Upper lobe of right lung (tissue), 1 donor: ENCODE results near the gene RHBDD2. TPM values are rescaled to one million over a fixed set of nuclear protein-coding genes. Genes with fewer than 3 reads are reported as not detected.
"Not testable (repeated sequence)": the region's sequence is repeated elsewhere in the genome, so short reads cannot be mapped to it uniquely, and the experiment has no call there.

Source experiments
- ATAC-seq: fragments of 200-7000 bp; cut with Tn5 transposase; one replicate; pipeline ENCODE4 v1.9.1; 2020; ENCODE audit warnings: mild to moderate bottlenecking, moderate library complexity
- DNase-seq: peaks from one replicate; pipeline ENCODE4 v3.0.0-alpha.2; 2020
- H3K27ac ChIP-seq: fragments of 200-600 bp; one replicate; pipeline ENCODE4 v1.8.0; 2022
- H3K27me3 ChIP-seq: fragments of 200-600 bp; one replicate; pipeline ENCODE4 v1.8.0; 2022; ENCODE audit warnings: mild to moderate bottlenecking
- H3K36me3 ChIP-seq: fragments of 200-600 bp; one replicate; pipeline ENCODE4 v1.8.0; 2022
- H3K4me1 ChIP-seq: fragments of 200-600 bp; one replicate; pipeline ENCODE4 v1.8.0; 2022
- H3K4me3 ChIP-seq: fragments of 200-600 bp; one replicate; pipeline ENCODE4 v1.8.0; 2022; ENCODE audit warnings: mild to moderate bottlenecking
- H3K9me3 ChIP-seq: fragments of 200-600 bp; one replicate; pipeline ENCODE4 v1.8.0; 2022
- CTCF ChIP-seq: fragments of 200-600 bp; IDR thresholded peaks from one replicate; pipeline ENCODE4 v1.8.0; 2022; ENCODE audit warnings: antibody characterized with exemption
- intact Hi-C: fragments of 100-400 bp; cut with DNase I; formaldehyde crosslinking; loops from one replicate; pipeline ENCODE4 v1.11.0; 2022
- total RNA-seq: library from RNA; stranded (reverse); fragmentation: NEBNext Ultra II Directional; extraction: Animal tissue kit (Norgen Biotek cat#: 25700); gene quantifications from one replicate; pipeline ENCODE4 v1.2.1, GENCODE V29; 2021
- donor health status: DM: no; HTN: yes; CAD: no; lungs with severe emphysema.

The RHBDD2 gene
- total RNA-seq, 1 donor from 2014 or later: 68.6 TPM

- Histone ChIP-seq H3K4me1 (peaks cover 5% of the 10 kb centered on the region), H3K27me3 (no peaks in the 10 kb centered on the region), H3K27ac (peak overlapping the region; percentile 80), H3K4me3 (no peak overlapping the region), H3K36me3 (no peaks in the 10 kb centered on the region), H3K9me3 (no peaks in the 10 kb centered on the region)
- DNase-seq (peak; percentile 88), ATAC-seq (peak; percentile 96)
- no peak for TF ChIP-seq CTCF
- intact Hi-C loops: no loop called here
Observed at GRCh38 chr7:75905785-75906604, 27.2 kb downstream of the RHBDD2 start.

GRCh38 chr7:75906991-75907667, 28.3 kb downstream of the RHBDD2 start:
- no peaks in the 10 kb centered on the region for H3K27me3 ChIP-seq
- no peak overlapping the region for H3K27ac ChIP-seq
- H3K4me1 ChIP-seq: peaks cover 5% of the 10 kb centered on the region
- intact Hi-C loops: no loop called here
- DNase-seq: no peak
- H3K9me3 ChIP-seq: no peaks in the 10 kb centered on the region
- peak; percentile 43 for ATAC-seq
- no peak for TF ChIP-seq CTCF
- no peaks in the 10 kb centered on the region for H3K36me3 ChIP-seq
- no peak overlapping the region for H3K4me3 ChIP-seq

GRCh38 chr7:75907668-75908039, 28.8 kb downstream of the RHBDD2 start:
- H3K4me1 ChIP-seq, DNase-seq, H3K27me3 ChIP-seq, ATAC-seq, H3K36me3 ChIP-seq, H3K27ac ChIP-seq, intact Hi-C loops, H3K9me3 ChIP-seq, H3K4me3 ChIP-seq: not testable (repeated sequence)

- no peak for ATAC-seq
- Histone ChIP-seq H3K4me3 (no peak overlapping the region), H3K27me3 (no peaks in the 10 kb centered on the region), H3K36me3 (no peaks in the 10 kb centered on the region), H3K9me3 (no peaks in the 10 kb centered on the region), H3K27ac (no peak overlapping the region), H3K4me1 (peaks cover 10% of the 10 kb centered on the region)
- TF ChIP-seq CTCF: no peak
- intact Hi-C loops: no loop called here
- no peak for DNase-seq
Observed at GRCh38 chr7:75909521-75910132, 30.8 kb downstream of the RHBDD2 start.

GRCh38 chr7:75911186-75911585, 32.4 kb downstream of the RHBDD2 start:
- H3K36me3 ChIP-seq, H3K27me3 ChIP-seq, H3K9me3 ChIP-seq, H3K4me1 ChIP-seq, intact Hi-C loops, DNase-seq, ATAC-seq, H3K27ac ChIP-seq, H3K4me3 ChIP-seq: not testable (repeated sequence)

- Histone ChIP-seq H3K36me3 (no peaks in the 10 kb centered on the region), H3K27me3 (no peaks in the 10 kb centered on the region), H3K4me1 (peaks cover 13% of the 10 kb centered on the region), H3K4me3 (no peak overlapping the region), H3K27ac (no peak overlapping the region), H3K9me3 (no peaks in the 10 kb centered on the region)
- no peak for DNase-seq
- ATAC-seq: no peak
- intact Hi-C loops: no loop called here
- TF ChIP-seq CTCF: no peak
Observed at GRCh38 chr7:75913437-75913836, 34.6 kb downstream of the RHBDD2 start.
